ENCODE measurements around the gene TAOK1. TPM values are rescaled to one million over a fixed set of nuclear protein-coding genes. Genes with fewer than 3 reads are reported as not detected.

Gene TAOK1
- total and polyA plus RNA-seq, 2 of the 13 experiments (the other 11 are each of a cell fraction or from before 2014, with no cell fraction given): 14.1 to 23.0 TPM

GRCh38 chr17:29567554-29568330 lies 177.6 kb downstream of the TAOK1 start:
- H3K9me3 ChIP-seq (ENCODE audit: low read length): no peaks in the 10 kb centered on the region
- in situ Hi-C loops (cut with HindIII; ENCODE audit: extremely low pct_ligation_motif_present, low pct_unique_long_range_greater_than_20kb) (no loop called here), intact Hi-C loops (cut with micrococcal nuclease; ENCODE audit: unreplicated experiment) (loop anchor here (10.0 kb wide), 1 partner anchor 273 kb away; the partner anchor contains the start of gene NUFIP2)
- peak overlapping the region; percentile 84 for H3K4me2 ChIP-seq (ENCODE audit: low read depth, low read length)
- WGBS (ENCODE audit: low lambda C conversion rate): 0% methylated on average over 21 of the region's 63 CpGs
- no peaks in the 10 kb centered on the region for H3K79me2 ChIP-seq (ENCODE audit: insufficient read depth, low read length)
- peak overlapping the region; percentile 63 for H3K9ac ChIP-seq (ENCODE audit: insufficient read depth, low read depth, low read length)
- peak overlapping the region; percentile 72 to 94 (median 84) for H3K4me3 ChIP-seq (replicated peaks in 1 of 3; ENCODE audit: insufficient read depth in 1 of 3, low read depth in 2 of 3, low read length in 3 of 3)
- ChIA-PET CTCF (ENCODE audit: low intra/inter-chr PET ratio, low total read pairs) (interaction anchor here (1.3 kb wide), 1 partner anchor 13 kb away, joined by 3 read pairs; no protein-coding TSS in a partner anchor), POLR2A (interaction anchor here (0.8 to 3.1 kb wide), 8 partner anchors 10 to 274 kb away, joined by 3 to 24 read pairs (median 4); partner anchors contain the start of genes NUFIP2 and TAOK1)
- DNase-seq (ENCODE audit: low spot score) (peak; percentile 47), FAIRE-seq (no peak), ATAC-seq (peak; percentile 55)
- no peaks in the 10 kb centered on the region for H3K27me3 ChIP-seq (ENCODE audit: control insufficient read depth in 1 of 2, insufficient read depth in 2 of 2, low read length in 2 of 2)
- peaks cover 29% of the 10 kb centered on the region for H3K4me1 ChIP-seq (ENCODE audit: insufficient read depth, low read length)
- no peak overlapping the region for H2AFZ ChIP-seq (ENCODE audit: low read length)
- BruUV-seq (replicated peaks): TSS peak; percentile 65
- H4K20me1 ChIP-seq (ENCODE audit: insufficient read depth, low read length): 0 out of 2 replicates have a peak, but pooled peaks cover 3% of the 10 kb centered on the region
- H3K27ac ChIP-seq (ENCODE audit: extremely low read length, insufficient read depth, low read length): peak overlapping the region; percentile 86
- H3K36me3 ChIP-seq (replicated peaks in 1 of 2; ENCODE audit: control insufficient read depth in 1 of 2, insufficient read depth in 2 of 2, low read length in 2 of 2): no peaks in the 10 kb centered on the region
- TF ChIP-seq, protein P1, sequence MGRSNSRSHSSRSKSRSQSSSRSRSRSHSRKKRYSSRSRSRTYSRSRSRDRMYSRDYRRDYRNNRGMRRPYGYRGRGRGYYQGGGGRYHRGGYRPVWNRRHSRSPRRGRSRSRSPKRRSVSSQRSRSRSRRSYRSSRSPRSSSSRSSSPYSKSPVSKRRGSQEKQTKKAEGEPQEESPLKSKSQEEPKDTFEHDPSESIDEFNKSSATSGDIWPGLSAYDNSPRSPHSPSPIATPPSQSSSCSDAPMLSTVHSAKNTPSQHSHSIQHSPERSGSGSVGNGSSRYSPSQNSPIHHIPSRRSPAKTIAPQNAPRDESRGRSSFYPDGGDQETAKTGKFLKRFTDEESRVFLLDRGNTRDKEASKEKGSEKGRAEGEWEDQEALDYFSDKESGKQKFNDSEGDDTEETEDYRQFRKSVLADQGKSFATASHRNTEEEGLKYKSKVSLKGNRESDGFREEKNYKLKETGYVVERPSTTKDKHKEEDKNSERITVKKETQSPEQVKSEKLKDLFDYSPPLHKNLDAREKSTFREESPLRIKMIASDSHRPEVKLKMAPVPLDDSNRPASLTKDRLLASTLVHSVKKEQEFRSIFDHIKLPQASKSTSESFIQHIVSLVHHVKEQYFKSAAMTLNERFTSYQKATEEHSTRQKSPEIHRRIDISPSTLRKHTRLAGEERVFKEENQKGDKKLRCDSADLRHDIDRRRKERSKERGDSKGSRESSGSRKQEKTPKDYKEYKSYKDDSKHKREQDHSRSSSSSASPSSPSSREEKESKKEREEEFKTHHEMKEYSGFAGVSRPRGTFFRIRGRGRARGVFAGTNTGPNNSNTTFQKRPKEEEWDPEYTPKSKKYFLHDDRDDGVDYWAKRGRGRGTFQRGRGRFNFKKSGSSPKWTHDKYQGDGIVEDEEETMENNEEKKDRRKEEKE (IDR thresholded peaks at IDR 0.05): no peak
- no peak for TF ChIP-seq FIP1L1 (IDR thresholded peaks at IDR 0.05; ENCODE audit: borderline replicate concordance, insufficient read depth, low read depth, low read length)
- TF ChIP-seq GLMP (CRISPR knock-in tag; IDR thresholded peaks at IDR 0.05; ENCODE audit: borderline replicate concordance): no peak
- TF ChIP-seq XRCC5 (optimal IDR thresholded peaks at IDR 0.05; ENCODE audit: low read length): peak; percentile 9
- no peak for TF ChIP-seq MLLT10 (CRISPR knock-in tag; IDR thresholded peaks at IDR 0.05)
- TF ChIP-seq, protein P2, sequence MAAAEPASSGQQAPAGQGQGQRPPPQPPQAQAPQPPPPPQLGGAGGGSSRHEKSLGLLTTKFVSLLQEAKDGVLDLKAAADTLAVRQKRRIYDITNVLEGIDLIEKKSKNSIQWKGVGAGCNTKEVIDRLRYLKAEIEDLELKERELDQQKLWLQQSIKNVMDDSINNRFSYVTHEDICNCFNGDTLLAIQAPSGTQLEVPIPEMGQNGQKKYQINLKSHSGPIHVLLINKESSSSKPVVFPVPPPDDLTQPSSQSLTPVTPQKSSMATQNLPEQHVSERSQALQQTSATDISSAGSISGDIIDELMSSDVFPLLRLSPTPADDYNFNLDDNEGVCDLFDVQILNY (CRISPR knock-in tag; conservative IDR thresholded peaks at IDR 0.05): no peak
- TF ChIP-seq ZXDC (CRISPR knock-in tag; IDR thresholded peaks at IDR 0.05): 0 out of 2 replicates have a peak, but pooled peaks have one; percentile 39
- TF ChIP-seq, protein P3, sequence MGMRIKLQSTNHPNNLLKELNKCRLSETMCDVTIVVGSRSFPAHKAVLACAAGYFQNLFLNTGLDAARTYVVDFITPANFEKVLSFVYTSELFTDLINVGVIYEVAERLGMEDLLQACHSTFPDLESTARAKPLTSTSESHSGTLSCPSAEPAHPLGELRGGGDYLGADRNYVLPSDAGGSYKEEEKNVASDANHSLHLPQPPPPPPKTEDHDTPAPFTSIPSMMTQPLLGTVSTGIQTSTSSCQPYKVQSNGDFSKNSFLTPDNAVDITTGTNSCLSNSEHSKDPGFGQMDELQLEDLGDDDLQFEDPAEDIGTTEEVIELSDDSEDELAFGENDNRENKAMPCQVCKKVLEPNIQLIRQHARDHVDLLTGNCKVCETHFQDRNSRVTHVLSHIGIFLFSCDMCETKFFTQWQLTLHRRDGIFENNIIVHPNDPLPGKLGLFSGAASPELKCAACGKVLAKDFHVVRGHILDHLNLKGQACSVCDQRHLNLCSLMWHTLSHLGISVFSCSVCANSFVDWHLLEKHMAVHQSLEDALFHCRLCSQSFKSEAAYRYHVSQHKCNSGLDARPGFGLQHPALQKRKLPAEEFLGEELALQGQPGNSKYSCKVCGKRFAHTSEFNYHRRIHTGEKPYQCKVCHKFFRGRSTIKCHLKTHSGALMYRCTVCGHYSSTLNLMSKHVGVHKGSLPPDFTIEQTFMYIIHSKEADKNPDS (CRISPR knock-in tag; IDR thresholded peaks at IDR 0.05): no peak
- no peak for TF ChIP-seq ZNF121 (CRISPR knock-in tag; IDR thresholded peaks at IDR 0.05)
- TF ChIP-seq, protein P4, sequence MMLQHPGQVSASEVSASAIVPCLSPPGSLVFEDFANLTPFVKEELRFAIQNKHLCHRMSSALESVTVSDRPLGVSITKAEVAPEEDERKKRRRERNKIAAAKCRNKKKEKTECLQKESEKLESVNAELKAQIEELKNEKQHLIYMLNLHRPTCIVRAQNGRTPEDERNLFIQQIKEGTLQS (CRISPR knock-in tag; IDR thresholded peaks at IDR 0.05): no peak
- no peak for TF ChIP-seq HNF4A (CRISPR knock-in tag; IDR thresholded peaks at IDR 0.05)

All from HepG2 (cell line).